DMS153 treated with DMSO at 0.1 percent for 48 hours (cell line): ENCODE measurements around the gene HSPB6.
"Not testable (repeated sequence)": the region's sequence is repeated elsewhere in the genome, so short reads cannot be mapped to it uniquely, and the experiment has no call there.

Experiments used
- DNase-seq: peaks from one replicate; lab custom pipeline; 2025; ENCODE audit not compliant: unreplicated experiment; lab: John Stamatoyannopoulos, UW

HSPB6 gene

DNA sequence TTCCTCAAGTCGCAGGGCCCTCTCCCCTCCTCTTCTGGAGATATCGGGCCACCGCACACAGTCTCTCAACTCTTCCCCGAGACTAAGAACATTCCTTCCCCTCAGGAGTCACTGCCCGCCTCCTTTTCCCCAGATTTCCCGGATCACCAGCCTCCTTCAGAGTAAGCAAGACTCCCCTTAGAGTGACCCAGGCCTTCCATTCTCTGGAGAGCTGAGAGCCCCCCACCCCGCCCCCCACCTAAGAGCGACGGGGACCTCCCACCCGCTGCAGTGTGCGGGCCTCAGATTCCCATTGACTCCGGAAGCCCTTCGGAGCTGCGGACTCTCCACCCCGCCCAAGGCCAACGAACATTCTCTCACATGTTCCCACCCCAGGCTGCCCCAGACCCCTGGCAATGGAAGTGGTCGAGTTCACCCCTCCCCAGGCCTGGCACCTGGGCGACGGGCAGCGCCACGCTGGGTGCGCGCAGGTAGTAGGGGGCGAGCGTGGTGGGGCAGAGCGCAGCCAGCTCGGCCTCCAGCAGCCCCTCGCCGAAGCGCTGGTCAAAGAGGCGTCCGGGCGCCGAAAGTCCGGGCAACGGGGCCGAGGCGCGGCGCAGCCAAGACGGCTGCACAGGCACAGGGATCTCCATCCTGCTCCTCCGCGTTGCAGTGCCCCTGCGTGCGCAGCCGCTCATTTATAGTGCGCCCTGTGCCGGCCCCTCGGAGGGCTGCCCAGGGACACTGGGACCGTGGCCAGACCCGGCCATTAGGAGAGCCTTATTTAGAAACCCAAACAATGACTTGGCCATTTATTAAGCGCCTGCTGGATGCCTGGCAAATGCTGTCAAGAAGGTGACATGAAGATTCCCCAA lies at the start of gene HSPB6:
Gene HSPB6 (minus strand): TSS at position 653 of the 854 bp plus-strand sequence. CDS start 21 bp downstream, at position 632.
- no peak for DNase-seq

GRCh38 chr19:35806597-35806996 lies 49.8 kb upstream of the HSPB6 start:
- DNase-seq, result no peak

DNA sequence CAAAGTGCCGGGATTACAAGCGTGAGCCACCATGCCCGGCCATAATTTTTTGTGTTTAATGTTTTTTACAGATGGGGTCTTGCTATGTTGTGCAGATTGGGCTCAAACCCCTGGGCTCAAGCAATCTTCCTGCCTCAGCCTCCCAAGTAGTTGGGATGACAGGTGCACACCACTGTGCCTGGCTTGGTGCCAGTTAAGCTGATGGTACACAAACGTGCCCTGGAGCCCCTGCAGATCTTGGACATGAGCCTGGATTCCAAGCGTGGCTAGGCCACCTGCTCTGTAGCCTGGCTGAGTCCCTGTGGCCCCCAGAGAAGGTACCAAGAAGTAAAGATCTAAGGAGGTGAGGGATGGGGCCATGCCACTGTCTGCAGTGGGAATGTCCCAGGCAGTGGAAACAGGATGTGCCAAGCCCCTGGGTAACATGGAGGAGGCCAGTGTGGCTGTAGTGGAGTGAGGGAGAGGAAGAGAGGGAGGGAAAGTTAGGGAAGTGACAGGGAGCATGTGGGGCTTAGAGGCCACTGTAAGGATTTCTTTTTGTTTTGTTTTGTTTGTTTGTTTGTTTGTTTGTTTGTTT lies 48.8 kb upstream of the HSPB6 start:
- DNase-seq, result no peak

GRCh38 chr19:35801828-35802227 lies 45.0 kb upstream of the HSPB6 start:
- no peak for DNase-seq

DNA sequence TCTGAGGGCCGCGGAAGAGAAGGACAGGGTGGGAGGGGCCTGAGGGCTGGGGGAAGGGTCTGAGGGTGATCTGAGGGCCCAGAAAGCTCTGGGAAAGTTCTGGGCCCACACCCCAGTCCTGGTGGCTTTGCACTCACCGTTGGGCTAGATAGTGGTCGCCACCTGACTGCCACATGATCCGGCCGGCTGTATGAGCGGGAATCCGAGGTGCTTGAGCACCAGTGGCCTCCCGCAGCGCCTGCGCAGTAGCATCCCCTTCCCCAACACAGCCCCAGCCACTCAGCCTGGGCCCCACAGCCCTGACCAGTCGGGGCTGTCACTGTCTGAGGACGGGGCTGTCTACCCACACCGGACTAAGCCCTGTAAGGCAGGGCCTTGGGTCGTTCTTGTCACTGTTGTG lies 40.8 kb upstream of the HSPB6 start:
- DNase-seq, result no peak

DNA sequence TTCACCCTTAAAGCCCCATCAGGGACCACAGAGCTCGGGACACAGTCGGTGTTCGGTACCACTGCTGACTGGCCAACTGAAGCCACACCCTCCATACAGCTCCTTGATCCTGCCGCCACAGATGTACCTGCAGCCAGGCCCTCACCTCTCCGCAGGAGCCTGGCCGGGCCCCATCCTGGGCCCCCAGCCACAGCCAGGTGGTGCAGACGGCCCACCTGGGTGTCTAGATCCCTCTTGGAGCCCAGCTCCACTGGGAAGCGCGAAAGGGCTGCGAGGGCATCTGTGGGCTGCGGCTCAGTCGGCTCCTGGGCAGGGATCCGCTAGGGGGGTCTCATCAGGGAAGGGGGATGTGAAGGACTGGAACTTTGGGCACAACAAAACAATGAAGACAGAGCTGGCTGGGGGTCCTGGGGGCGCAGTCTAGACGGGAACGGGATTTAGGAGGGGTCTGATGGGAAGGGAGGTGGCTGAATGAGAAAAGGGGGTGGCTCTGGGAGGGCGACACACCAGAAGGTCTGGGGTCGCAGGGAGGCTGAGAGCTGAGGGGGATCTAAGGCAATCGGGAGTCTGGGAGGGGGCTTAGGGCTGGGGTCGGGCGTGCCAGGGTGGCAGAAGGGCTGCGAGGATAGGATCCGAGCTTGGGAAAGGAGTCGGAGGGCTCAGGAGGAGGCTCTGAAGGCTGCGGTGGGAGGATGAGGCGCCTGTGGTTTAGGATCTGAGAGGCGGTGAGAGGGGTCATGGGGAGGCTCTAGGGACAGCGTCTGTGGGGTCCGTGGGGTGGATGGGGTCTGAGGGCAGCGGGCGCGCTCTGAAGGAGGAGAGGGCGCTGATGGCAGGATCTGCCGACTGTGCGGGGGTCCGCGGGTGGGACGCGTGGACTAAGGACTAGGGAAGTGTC lies 40.1 kb upstream of the HSPB6 start:
- DNase-seq, result no peak

DNA sequence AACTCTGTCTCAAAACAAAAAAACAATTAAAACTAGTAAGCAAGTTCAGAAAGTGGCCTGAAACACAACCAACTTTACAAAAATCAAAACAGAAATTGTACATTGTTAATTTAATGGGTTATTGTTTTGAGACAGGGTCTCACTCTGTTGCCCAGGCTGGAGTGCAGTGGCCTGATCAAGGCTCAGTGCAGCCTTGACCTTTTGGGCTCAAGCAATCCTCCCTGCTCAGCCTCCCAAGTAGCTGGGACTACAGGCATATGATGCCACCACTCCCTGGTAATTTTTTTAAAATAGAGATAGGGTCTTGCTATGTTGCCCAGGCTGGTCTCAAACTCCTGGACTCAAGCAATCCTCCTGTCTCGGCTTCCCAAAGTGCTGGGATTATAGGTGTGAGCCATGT lies 38.7 kb upstream of the HSPB6 start:
- not testable (repeated sequence) for DNase-seq

- no peak for DNase-seq
Measured at GRCh38 chr19:35793381-35794165, 36.7 kb upstream of the HSPB6 start.

DNA sequence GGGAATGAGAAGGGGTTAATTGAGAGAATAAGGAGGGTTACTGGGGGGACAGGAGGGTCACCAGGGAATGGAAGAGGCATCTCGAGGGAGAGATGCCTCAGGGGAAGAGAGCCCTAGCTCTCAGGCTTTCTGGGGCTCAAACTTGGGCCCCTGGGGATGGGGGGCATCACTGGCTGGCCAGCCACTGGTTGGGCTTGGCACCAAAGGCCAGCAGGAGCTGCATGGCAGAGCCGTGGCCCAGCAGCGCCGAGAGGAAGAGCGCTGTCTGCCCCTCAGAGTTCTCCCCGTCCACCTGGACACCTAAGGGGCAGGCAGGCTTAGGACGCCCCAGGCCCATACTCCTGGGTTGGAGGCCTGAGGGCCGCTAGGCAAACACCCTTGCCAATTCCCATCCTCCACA lies 36.1 kb upstream of the HSPB6 start:
- no peak for DNase-seq

- no peak for DNase-seq
Measured at GRCh38 chr19:35792312-35792711, 35.5 kb upstream of the HSPB6 start.

- DNase-seq, result no peak
Measured at GRCh38 chr19:35791814-35792279, 35.0 kb upstream of the HSPB6 start.

DNA sequence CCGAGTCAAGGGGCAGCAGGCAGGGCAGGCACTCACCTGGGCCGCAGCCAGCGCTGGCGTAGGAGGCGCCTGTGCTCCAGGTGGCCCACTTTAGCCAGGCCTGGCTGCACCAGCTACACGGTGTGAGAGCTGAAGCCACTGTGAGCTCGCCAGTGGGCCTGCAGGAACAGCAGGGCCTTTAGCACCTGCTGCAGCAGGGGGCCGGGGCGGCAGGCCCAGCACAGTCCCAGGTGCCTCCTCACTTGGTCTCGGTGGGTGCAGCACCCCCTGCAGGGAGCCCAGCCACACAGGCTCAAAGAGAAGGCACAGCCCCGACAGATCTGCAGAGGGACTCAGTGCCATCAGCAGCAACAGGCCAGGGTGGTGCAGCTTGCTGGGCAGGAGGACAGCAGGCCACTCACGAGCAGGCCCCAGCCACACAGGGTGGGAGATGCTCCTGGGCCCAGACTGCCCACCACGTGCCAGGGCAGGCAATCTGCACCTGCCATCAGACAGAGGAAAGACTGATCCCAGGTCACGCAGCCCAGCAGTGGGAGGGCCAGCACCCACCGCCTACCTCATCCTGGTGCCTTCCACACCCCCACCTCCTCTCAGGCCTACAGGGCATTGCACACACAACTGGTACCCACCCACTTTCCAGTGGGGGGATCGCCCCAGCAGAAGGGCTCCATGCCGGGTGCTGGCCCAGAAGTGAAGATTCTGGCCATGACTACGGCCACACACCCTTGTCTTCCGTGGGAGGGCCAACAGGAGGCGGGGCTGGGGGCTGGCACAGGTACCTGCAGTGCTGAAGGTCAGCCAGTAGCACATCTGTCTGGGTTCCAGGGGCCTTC lies 34.4 kb upstream of the HSPB6 start:
- DNase-seq, result no peak

GRCh38 chr19:35789978-35790944 lies 33.4 kb upstream of the HSPB6 start:
- no peak for DNase-seq

GRCh38 chr19:35789195-35789977 lies 32.6 kb upstream of the HSPB6 start:
- DNase-seq, result no peak

DNA sequence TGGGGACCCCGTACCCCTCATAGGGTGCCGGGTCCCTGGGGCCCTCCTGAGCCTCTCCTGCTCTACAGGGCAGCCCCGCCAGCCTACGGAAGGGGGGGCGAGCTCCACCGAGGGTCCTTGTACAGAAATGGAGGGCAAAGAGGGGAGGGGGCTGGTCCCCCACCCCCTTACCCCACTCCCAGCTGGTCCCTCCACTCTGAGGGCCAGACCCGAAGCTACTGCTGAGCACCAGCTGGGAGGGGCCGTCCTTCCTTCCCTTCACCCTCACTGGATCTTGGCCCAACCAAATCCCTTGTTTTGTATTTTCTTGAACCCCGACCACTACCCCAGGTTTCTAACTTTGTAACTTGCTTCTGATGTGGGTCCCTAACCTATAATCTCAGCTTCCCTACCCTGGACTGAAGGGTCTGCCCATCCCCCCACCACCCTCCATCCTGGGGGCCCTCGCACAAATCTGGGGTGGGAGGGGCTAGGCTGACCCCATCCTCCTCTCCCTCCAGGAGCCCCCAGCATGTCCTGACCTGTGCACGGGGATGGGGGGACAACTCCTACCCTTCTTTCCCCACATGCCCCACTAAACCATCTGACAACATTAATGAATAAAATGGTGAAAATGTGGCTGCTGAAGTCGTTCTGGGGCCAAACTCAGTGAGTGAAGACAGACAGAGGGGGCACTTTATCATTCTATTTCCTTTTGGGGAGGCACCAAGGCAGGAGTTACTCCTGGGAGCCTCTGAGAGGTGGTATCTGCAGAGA lies 31.6 kb upstream of the HSPB6 start:
- DNase-seq, result no peak

GRCh38 chr19:35787227-35787799 lies 30.5 kb upstream of the HSPB6 start:
- DNase-seq, result no peak
